HG02884 (cell line): Measurements from ENCODE around the gene ZNF335.
"Not testable (repeated sequence)": the region's sequence is repeated elsewhere in the genome, so short reads cannot be mapped to it uniquely, and the experiment has no call there.

Experiments used
- ATAC-seq: cut with Tn5 transposase; IDR thresholded peaks from one replicate; pipeline ENCODE4 v1.9.1; 2021; ENCODE audit warnings: mild to moderate bottlenecking, moderate library complexity; ENCODE audit not compliant: unreplicated experiment

The ZNF335 gene

DNA sequence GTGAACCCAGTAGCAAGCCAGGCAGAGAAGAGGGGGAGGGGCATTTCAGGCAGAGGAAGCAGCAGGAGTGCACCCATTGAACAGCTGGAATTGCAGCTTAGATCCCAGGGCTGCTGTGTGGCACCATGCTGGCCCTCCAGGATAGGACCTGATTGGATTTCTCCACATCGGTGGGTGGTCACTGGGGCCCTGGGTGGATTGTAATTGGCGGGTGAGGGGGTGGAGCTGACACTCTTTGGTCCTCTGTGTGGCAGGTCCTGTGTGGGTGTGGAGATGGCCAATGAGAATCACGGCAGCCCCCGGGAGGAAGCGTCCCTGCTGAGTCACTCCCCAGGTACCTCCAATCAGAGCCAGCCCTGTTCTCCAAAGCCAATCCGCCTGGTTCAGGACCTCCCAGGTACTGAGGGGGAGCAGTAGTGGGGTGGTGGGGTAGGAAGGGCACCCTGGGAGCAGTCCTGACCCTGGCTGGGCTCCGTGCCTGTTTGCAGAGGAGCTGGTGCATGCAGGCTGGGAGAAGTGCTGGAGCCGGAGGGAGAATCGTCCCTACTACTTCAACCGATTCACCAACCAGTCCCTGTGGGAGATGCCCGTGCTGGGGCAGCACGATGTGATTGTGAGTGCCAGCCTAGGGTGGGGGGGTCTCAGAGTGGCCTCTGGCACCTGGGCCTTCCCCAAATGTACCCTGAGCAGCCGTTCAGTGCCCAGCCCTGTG, 33.1 kb downstream of the ZNF335 start:
- no peak for ATAC-seq

DNA sequence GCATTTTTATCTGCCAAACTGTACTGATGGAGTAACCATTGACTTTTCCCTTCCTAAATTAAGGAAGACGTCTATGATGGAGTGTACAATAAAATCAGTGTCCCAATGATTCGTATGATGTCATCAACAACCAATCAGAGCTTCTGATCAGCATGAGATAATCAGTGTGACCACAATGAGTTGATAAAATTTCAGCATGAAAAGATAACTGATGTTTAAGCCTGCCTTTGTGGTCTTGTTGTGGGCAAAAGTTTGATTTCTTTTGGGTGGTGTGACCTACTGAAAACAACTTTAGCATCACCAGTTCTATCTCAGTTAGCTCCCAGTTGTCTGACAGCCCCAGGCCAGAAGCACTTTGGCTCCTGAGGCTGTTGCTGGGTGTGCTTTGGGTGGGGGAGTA, 34.2 kb downstream of the ZNF335 start:
- no peak for ATAC-seq

DNA sequence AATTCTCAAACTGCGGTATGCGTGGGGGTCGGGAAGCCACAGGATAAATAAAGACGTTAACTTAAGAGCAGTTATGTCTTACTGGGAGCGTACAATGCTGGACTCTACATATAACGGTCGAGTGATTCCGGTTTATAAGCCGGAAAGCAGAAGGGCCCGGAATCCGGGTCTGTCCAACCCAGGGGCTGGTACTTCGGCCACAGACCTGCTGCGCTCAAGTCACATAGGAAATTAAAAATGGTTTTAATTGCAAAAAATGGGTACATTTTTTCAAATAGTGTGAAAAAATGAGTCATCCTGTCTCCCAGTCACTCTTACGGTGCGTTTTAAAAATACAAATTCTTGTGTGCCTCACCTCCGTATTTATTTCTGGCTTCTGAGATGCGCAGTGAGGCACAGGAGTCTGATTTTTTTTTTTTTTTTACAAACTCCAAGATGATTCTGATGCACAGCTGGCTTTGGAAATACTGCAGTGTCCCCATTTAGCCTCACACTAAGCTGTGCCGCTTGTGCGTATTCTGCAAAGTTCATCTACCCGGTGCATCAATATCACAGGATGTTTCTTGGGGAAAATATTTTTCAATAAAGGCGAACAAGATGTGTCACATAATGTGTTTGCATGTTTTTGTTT, 36.5 kb downstream of the ZNF335 start:
- peak; percentile 12 for ATAC-seq

DNA sequence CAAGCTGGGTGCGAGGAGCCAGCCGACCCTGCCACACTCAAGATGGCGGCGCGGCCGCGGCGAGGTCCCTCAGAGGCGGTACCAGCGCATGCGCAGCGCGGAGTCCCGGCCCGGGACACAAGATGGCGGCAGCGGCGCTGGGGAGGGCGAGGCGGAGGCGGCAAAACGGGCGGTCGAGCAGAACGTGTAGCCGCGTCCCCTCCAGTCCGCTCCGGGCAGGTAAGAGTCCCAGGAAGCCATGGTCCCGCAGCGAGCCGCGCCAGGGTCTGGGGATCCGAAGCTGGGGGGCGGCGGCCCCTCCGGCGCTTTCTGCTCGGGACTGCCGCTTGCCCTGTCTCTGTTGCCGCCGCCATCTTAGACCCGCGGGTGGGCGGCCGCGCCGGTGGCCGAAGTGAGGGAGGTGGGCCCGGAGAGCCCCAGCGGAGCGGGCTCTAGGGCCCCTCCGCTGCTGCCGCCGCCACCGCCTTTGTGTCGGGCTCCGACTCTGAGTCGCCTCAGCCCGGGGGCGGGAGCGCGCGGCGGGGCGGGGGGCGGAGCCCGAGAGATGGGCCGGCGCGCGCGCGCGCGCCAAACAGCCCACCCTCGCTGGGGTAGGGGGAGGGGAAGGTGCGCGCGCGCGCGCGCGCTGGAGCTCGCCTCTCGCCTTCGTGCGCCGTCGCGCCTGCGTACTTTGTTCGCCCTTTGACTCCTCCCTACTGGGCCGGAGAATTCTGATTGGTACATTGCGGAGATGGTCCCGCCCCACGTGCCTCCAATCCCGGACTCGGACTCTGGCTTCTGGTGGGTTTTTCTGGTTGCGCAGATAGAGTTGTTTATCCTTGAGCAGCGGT, 37.2 kb downstream of the ZNF335 start, which contains the start of gene PCIF1:
PCIF1 (plus strand) TSS at position 98 of the 830 bp plus-strand sequence. CDS start 4,317 bp downstream, outside the sequence.
- ATAC-seq = peak; percentile 68

DNA sequence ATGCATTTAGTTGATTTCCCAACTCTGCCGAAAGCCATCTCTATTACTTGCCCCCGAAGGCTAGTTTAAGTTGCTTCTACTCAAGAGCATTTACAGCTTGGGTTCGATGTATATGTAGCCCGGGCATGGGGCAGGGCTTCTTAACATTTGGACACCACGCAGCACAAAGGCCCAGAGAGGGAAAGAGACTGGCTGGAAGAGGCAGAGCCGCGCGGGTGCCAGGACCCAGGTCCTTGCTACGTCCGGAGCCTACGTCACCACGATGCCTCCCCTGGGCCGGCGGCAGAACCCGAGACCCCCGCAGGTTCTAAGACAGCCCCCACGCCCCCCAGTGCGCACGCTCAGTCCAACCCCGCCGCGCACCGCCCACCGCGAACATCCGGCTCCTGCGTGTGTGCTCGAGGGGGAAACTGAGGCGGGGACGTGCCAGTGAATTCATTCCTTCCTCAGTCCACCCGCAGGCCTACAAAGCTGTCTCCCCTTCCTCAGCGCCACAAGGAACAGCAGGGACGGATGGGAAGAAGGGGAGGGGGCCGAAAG, 37.9 kb downstream of the ZNF335 start:
- ATAC-seq = peak; percentile 15

DNA sequence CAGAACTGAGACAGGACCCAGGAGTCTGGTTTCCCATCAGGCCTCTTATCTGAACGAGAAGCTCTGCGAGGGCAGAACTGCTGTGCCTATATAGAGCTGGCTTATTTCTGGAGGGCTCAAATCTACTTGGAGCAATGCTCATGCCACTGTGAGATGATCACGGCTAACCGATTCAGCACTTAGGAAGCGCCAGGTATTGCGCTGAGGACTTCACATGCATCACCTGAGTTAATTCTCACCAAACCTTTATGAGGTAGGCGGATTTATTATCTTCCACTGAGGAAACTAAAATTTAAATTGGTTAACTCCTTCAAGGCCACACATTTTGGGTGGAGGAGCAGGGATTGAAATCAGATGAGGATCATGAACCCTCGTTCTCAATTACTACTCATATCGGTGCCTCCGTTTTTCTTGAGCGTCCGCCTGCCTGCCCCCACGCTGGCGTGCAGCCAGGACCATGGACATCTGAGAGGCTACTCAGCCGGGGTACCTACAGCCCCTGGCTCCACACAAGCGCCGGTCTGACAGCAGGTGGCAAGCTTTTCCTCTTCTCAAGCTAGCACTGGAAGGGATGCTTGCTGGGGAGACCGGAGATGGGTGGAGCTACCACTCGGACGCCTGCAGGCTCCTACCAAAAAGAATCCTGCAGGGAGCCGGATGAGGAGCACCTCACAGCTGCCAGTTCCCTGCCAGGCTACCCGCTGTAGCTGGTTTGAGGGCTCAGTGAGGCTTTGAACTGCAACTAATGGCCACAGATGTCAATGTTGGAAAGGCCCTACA, 38.5 kb downstream of the ZNF335 start:
- no peak for ATAC-seq

DNA sequence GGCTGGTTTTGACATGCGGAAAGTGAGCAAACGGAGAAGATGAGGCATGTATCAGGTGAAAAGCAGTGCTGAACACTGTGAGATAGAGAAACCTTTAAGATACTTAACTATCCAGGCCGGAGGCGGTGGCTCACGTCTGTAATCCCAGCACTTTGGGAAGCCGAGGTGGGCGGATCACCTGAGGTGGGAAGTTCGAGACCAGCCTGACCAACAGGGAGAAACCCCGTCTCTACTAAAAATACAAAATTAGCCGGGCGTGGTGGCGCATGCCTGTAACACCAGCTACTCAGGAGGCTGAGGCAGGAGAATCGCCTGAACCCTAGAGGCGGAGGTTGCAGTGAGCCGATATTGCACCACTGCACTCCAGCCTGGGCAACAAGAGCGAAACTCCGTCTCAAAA, 40.3 kb downstream of the ZNF335 start:
- ATAC-seq = not testable (repeated sequence)

DNA sequence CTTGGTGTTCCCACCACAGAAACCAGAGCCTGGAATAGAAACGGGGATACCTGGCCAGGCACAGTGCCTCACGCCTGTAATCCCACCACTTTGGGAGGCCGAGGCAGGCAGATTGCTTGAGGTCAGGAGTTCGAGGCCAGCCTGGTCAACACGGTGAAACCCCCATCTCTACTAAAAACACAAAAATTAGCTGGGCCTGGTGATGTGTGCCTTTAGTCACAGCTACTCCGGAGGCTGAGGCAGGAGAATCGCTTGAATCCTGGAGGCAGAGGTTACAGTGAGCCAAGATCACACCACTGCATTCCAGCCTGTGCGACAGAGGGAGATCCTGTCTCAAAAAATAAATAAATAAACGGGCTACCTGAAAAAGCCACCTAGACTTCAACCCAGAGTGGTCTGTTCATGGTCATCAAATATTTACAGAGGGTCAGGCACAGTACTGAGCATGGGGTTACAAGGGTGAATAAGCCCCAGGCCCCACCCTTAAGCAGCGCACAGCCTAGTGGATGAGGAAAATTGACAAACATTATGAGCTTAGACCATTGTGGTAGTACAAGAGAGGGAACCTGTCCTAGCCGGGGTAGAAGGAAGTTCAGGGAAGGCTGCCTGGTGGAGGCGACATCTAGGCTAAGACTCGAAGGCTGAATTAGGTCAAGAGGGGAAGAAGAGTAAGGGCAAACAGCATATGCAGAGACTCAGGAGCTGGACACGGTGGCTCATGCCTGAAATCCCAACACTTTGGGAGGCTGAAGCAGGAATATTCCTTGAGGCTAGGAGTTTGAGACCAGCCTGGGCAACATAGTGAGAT, 44.7 kb downstream of the ZNF335 start:
- ATAC-seq = no peak

DNA sequence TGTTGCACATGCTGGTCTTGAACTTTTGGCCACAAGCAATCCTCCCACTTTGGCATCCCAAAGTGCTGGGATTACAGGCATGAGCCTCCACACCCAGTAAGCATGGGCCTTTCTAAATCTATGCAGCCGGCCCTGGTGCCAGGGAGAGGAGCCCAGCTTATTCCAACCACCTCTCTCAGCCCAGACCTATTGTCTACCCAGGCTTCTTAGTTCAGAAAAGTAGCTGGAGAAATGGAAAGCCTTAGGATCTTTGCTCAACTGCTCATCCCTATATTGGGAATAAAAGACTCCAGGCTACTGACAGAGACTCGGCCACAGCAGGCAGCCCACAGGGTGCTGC, 45.3 kb downstream of the ZNF335 start:
- no peak for ATAC-seq

DNA sequence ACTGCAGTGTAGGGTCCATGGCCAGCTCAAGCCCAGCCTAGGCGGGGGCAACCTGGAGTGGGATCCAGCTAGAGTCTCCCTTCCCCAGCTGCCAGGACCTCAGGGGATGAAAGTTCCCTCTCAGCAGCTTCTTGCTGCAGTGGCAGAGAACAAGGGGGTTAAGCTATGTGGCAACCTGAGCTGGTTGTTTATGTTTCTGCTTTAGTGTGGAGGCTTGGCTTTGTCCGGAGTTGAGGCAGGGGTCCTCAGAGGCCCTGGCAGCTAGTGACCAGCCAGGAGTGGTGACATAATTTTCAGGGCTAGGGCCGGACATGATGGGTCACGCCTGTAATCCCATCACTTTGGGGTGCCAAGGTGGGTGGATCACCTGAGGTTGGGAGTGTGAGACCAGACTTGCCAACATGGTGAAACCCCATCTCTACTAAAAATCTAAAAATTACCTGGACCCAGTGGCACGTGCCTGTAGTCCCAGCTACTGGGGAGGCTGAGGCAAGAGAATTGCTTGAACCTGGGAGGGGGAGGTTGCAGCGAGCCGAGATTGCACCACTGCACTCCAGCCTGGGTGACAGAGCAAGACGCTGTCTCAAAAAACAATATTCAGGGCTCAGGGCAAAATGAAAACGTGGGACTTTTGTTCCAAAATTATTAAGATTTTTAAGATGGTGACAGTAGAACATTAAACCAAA, 46.0 kb downstream of the ZNF335 start:
- no peak for ATAC-seq

DNA sequence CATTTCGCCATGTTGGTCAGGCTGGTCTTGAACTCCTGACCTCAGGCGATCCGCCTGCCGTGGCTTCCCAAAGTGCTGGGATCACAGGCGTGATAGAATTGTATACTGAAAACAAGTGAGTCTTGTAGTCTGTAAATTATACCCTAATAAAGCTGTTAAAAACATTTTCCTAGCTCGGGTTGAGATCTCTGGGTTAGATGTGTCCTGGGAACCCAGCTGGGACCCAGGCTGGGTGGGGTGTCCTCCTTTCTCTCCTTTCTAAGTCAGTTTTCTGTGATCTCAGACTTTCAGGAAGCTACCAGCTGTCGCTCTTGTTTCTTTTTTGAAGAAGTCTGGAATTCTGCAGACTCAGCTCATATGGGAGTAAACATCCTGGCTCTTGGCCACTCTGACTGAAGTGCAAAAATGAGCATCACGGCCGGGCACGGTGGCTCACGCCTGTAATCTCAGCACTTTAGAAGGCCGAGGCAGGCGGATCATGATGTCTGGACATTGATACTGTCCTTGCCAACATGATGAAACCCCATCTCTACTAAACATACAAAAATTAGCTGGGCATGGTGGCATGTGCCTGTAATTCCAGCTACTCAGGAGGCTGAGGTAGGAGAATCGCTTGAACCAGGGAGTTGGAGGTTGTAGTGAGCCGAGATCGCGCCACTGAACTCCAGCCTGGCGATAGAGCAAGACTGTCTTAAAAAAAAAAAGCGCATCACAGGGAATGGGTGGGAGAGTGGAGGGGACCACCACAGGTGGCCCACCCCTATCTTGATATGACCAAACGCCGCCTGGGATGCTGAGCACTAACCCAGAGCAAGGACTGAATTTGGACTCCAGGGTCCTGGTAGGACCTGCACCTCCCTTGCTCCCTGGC, 47.4 kb downstream of the ZNF335 start:
- ATAC-seq = no peak

DNA sequence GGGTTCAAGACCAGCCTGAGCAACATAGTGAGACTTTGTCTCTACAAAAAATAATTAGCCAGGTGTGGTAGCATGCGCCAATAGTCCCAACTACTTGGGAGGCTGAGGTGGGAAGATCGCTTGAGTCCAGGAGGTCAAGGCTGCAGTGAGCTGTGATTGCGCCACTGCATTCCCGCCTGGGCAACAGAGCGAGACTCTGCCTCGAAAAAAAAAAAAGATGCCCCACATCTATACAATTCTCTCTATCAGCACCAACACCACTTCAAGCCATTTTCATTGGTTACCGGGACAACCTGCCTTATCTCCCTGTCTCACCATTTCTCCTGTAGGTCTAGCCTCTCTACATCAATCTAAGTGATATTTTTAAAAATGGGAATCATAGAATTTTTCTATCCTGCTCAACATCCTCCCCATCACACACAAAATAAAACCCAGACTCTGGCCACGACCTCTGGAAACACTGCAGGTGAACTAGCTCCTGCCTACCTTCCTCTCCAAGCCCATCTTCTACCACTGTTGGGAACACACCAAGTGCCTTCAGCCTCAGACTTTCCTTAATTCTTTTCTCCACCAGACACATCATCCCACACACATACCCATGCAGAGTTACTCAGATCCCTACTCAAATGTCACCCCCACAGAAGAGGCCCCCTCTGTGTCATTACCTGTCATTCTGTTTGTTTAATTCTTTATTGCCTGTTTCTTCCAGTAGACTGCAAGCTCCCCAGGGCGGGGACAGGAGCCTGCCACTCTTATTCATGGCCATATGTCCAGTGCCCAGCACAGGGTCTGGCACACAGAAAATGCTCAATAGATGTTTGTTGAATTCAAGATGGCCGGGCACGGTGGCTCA, 50.4 kb downstream of the ZNF335 start:
- ATAC-seq = no peak

DNA sequence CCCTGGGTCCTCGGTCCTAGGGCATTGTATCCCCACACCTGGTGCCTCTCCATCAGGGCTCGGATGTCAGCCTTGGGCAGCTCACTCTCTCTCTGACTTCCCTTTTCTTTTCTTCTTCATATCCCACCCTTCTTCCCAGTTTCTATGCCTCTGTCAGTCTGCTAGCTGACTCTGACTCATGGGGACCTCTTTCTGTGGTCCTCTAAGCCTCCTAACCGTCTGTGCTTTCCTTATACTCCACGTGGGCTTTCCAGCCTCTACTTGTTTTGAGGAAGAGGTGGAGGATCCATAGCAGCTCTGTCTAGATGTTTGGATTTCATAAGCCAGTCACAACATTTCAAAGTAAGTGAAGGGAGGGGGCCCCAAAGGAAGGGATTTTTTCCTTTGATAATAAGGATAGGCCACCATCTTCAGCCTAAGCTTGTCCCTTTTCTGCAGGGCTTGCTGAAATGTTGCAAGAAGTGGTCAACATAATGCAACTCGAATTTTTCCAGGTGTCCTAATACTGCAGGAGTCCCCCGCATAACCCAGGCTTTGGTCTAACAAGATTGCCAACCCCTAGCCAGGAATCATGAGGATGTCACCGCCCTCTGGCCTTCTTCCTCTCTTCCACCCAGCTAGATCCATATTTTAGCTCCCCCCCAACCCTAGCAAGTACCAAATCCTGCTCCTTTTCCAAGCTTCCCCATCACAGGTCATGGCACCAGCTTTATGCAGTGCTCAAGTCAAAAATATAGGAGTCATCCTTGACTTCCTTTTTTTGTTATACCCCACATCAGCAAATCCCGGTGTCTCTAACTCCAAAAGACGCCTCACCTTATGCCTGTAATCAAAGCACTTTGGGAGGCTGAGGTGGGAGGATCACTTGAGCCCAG, 51.3 kb downstream of the ZNF335 start:
- ATAC-seq = no peak

DNA sequence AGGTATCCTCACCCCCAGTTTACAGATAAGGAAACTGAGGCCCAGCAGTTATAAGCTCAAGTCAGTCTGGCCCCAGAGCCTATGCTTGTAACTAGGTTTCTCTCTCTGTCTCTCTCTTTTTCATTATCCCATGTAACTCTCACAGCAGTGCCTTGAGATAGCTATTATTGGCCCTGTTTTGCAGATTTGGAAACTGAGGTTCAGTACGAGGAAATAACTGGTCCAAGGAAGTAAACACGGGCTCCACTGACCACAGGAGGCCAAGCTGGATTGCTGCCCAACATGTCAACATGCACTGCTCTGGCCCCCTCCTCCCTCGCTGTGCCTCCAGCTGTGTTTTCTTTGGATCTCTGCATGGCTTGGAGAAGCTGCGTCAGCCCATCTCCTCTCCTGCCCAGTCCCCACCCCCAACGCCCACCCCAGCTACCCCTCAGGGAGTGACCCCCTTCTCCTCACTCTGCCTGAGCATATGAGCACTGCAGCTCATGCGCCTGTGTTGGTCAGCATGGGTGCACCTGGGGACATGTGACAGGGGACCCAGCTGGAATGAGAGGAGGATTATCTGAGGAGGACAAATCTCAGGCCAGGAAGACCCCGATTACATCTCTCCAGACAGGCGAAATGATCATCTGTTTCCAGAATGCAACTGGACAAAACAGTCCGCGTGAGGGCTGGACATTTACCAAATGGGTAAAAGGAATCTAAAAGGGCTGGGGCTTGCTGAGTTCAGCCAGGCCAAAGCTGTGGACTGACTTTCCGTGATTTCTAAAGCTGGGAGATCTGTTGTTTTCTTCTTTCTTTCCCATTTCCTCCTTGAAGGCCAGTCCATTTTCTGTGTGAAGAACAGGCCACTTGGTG, 52.2 kb downstream of the ZNF335 start:
- no peak for ATAC-seq

DNA sequence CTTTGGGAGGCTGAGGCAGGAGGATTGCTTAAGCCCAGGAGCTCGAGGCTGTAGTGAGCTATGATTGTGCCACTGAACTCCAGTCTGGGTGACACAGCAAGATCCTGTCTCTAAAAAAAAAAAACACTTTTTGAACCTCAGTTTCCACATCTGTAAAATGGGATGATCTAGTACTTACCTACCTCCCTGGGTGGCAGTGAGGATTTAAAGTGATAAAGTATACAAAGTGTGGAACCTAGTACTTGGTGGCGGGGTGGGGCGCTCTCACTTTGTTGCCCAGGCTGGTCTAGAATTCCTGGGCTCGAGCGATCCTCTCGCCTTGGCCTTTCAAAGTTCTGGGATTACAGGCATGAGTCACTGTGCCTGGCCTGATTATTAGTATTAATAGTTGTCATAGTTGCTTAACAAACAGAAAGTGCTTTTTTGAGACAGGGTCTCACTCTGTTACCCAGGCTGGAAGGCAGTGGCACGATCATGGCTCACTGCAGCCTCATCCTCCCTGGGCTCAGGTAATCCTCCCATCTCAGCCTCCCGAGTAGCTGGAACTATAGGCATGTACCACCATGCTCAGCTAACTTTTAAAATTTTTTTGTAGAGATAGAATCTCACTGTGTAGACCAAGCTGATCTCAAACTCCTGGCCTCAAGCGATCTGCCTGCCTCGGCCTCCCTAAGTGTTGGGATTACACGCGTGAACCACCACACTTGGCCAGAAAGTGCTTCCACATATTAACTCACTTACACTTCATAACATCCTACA, 53.0 kb downstream of the ZNF335 start:
- ATAC-seq = no peak
